K562 (cell line): Measurements from ENCODE around the gene CD109. TPM values are rescaled to one million over a fixed set of nuclear protein-coding genes. Genes with fewer than 3 reads are reported as not detected.

ENCODE experiments used
- AFF1 ChIP-seq, 2 experiments: fragments of 450-650 bp; IDR thresholded peaks; 2 replicates each; pipeline ENCODE4 v1.6.1; 2018; ENCODE audit warnings: mild to moderate bottlenecking in 2 of 2, low read depth in 1 of 2; ENCODE audit not compliant: partially characterized antibody in 2 of 2
- BRCA1 ChIP-seq, 2 experiments: fragments of 450-650 bp in 1 of 2; sonication (generic) in 1 of 2; formaldehyde crosslinking in 1 of 2; IDR thresholded peaks; 2 replicates each; pipeline versions ENCODE4 v1.5.0 to v1.6.1; 2017 to 2020; ENCODE audit warnings: mild to moderate bottlenecking in 1 of 2, missing genetic modification reagents in 1 of 2
- CHAMP1 ChIP-seq: fragments of 450-650 bp; IDR thresholded peaks from 2 replicates; pipeline ENCODE4 v1.6.1; 2016; ENCODE audit warnings: mild to moderate bottlenecking
- ETV6 ChIP-seq, 3 experiments: fragments of 150-350 bp in 1 of 3; sonication (generic) in 1 of 3; formaldehyde crosslinking in 1 of 3; IDR thresholded peaks; 2 replicates each; pipeline versions ENCODE4 v1.6.1 to v1.8.0; 2014 to 2022; ENCODE audit warnings: borderline replicate concordance in 2 of 3, low read depth in 2 of 3, antibody characterized with exemption in 1 of 3, low read length in 1 of 3, mild to moderate bottlenecking in 1 of 3, missing genetic modification reagents in 1 of 3
- FOXO4 ChIP-seq: fragments of 450-650 bp; formaldehyde crosslinking; IDR thresholded peaks from 2 replicates; pipeline ENCODE4 v1.4.0; 2020; ENCODE audit warnings: mild to moderate bottlenecking, moderate library complexity
- MBD2 ChIP-seq: sonication (generic); IDR thresholded peaks from 2 replicates; pipeline ENCODE4 v1.6.1; 2016; ENCODE audit warnings: low read depth, borderline replicate concordance
- PKNOX1 ChIP-seq: fragments of 450-650 bp; IDR thresholded peaks from 2 replicates; pipeline ENCODE4 v1.6.1; 2016
- POLR3A ChIP-seq: IDR thresholded peaks from 2 replicates; pipeline ENCODE4 v1.6.1; 2011; ENCODE audit warnings: borderline replicate concordance, mild to moderate bottlenecking, moderate library complexity; ENCODE audit not compliant: insufficient read length, insufficient read depth; ENCODE audit errors: extremely low read depth
- polyA plus RNA-seq, 8 experiments: library from polyadenylated mRNA; depleted of rRNA in 4 of 8; stranded (reverse) in 5 of 8; unstranded in 3 of 8; fragments of >200 nt; fragmentation: Nextera tagmentation in 2 of 8; fragmentation: Illumina TruSeq in 1 of 8; extraction: Ambion mirVana in 2 of 8; extraction: Trizol in 1 of 8; gene quantifications; 2 replicates each; pipeline versions ENCODE4 v1.2.1 to v1.2.3, GENCODE V29; 2011 to 2014; ENCODE audit warnings: inconsistent platforms in 1 of 8, missing spikeins in 1 of 8
- total RNA-seq, 7 experiments: library from RNA; depleted of rRNA in 6 of 7; stranded (reverse); fragments of >200 nt in 6 of 7; fragmentation: Illumina TruSeq in 2 of 7; extraction: Trizol in 2 of 7; gene quantifications; 2 replicates each; pipeline versions ENCODE4 v1.2.1 to v1.2.3, GENCODE V29; 2011 to 2021; ENCODE audit warnings: low replicate concordance in 1 of 7

CD109 gene
- total and polyA plus RNA-seq, 9 of the 15 experiments (the other 6 are each of a cell fraction or from before 2014, with no cell fraction given) = under 0.01 to 0.22 (median 0.11) TPM

GRCh38 chr6:73653571-73654424 is 42.2 kb upstream of the CD109 start, which contains the start of gene SLC17A5 (continued):
- TF ChIP-seq CHAMP1 (no peak), MBD2 (peak; percentile 58; the same call in 1 of the 2 replicates), FOXO4 (CRISPR knock-in tag) (no peak), PKNOX1 (no peak), ETV6 (IDR thresholded peaks at IDR 0.05; ENCODE audit: borderline replicate concordance in 1 of 2, low read depth in 2 of 2, low read length in 1 of 2) (no peak), ETV6 (CRISPR knock-in tag; IDR thresholded peaks at IDR 0.05; ENCODE audit: borderline replicate concordance) (0 out of 2 replicates have a peak, but pooled peaks have one; percentile 26), POLR3A (no peak), BRCA1 (IDR thresholded peaks at IDR 0.05) (no peak), BRCA1 (CRISPR knock-in tag; IDR thresholded peaks at IDR 0.05) (no peak), AFF1 (IDR thresholded peaks at IDR 0.05; ENCODE audit: low read depth in 1 of 2, partially characterized antibody in 2 of 2) (peak in 1 of 2 experiments; percentile 83)
